Activated T-cell treated with anti-CD3 and anti-CD28 coated beads for 24 hours (primary cell): Measurements from ENCODE around the gene NRSN2.
"Not testable (repeated sequence)": the region's sequence is repeated elsewhere in the genome, so short reads cannot be mapped to it uniquely, and the experiment has no call there.

ENCODE experiments used
- DNase-seq: peaks from one replicate; pipeline ENCODE4 v3.0.0-alpha.2; 2020; ENCODE audit warnings: low read depth

NRSN2 gene

GRCh38 chr20:375265-375889, 28.5 kb downstream of the NRSN2 start:
- no peak for DNase-seq

GRCh38 chr20:376089-376488, 29.2 kb downstream of the NRSN2 start:
- no peak for DNase-seq

- no peak for DNase-seq
Observed at GRCh38 chr20:376750-377149, 29.8 kb downstream of the NRSN2 start.

DNA sequence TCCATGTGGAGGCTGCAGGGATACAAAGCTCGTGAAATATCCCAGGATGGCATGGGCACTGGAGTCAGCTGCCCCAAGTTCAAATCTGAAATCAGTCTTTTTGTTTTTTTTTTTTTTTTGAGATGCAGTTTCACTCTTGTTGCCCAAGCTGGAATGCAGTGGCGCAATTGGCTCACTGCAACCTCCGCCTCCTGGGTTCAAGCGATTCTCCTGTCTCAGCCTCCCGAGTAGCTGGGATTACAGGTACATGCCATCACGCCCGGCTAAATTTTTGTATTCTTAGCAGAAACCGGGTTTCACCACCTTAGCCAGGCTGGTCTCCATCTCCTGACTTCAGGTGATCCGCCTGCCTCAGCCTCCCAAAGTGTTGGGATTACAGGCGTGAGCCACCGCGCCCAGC, 30.7 kb downstream of the NRSN2 start:
- not testable (repeated sequence) for DNase-seq

GRCh38 chr20:378961-379336, 32.0 kb downstream of the NRSN2 start:
- DNase-seq, result no peak

- peak; percentile 64 for DNase-seq
Observed at GRCh38 chr20:380763-381580, 34.1 kb downstream of the NRSN2 start.

- peak; percentile 60 for DNase-seq
Observed at GRCh38 chr20:381581-382290, 34.8 kb downstream of the NRSN2 start.

GRCh38 chr20:382291-383115, 35.6 kb downstream of the NRSN2 start:
- no peak for DNase-seq

DNA sequence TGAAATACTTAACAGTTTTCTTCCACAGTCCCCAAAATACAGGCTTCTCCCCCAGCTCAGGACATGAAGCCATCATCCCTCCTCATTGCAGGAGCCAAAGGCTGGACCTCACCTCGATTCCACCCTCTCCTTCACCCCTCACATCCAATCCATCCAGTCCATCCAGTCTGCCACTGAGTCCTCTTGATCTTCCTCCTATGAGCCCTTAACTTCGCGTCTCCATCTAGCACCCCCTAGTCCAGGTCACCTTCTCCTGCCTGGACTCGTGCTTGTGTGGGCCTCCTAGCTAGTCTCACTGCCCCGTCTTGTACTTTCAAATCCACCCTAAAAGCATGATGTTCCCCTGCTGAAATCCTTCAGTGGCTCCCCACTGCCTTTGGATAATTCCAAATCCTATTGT, 37.0 kb downstream of the NRSN2 start:
- DNase-seq, result no peak

- DNase-seq, result no peak
Observed at GRCh38 chr20:384723-385122, 37.8 kb downstream of the NRSN2 start.

GRCh38 chr20:385448-385847, 38.5 kb downstream of the NRSN2 start:
- DNase-seq, result no peak

GRCh38 chr20:386634-387033, 39.7 kb downstream of the NRSN2 start:
- not testable (repeated sequence) for DNase-seq

DNA sequence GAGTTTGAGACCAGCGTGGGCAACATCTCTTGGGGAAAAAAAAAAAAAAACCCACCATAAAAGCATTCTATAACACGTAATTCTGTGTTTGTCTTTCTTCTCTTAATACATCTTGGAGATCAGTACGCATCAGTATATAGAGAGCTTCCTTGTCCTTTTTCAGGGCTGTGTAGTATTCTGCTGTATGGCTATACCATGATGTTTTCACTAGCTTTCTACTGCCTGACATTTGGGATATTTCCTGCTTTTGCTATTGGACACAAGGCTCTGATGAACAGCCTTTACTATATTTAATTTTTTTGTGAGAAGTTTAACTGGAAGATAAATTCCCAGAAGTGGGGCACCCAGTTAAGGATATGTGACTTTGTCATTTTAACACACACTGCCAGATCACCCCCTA, 40.6 kb downstream of the NRSN2 start:
- no peak for DNase-seq

DNA sequence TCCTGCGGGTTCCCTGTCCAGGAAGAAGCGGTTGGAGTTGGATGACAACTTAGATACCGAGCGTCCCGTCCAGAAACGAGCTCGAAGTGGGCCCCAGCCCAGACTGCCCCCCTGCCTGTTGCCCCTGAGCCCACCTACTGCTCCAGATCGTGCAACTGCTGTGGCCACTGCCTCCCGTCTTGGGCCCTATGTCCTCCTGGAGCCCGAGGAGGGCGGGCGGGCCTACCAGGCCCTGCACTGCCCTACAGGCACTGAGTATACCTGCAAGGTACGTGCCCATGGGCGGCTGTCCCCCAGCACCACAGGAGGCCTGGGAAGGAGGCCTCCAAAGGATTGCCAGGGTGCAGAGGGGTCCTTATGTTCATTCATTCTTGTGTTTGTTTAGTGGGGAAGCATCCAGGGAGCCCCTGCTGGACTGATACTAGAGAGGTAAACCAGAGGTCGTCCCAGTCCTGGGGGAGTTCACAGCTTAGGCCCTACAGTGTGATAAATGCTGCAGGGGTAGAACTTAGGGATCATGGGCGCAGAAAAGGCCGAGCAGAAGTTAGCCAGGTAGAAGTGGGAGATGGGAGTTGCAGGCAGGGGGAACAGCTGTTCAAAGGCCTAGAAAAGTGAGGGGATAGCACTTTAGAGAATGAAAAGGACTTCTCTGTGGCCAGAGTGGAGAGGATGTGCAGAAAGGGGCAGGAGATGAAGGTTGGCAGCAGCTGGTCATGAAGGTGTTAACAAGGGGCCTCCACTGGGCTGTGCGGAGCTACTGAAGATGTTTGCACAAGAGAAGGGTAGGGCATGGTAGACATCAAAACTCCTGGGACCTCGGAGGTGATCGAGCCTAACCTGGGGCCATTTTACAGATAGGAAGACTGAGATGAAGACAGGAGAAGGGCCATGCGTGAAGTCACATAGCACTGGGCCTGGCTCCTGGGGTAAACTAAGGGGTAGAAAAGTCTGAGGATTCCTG, 41.4 kb downstream of the NRSN2 start:
- DNase-seq, result no peak

DNA sequence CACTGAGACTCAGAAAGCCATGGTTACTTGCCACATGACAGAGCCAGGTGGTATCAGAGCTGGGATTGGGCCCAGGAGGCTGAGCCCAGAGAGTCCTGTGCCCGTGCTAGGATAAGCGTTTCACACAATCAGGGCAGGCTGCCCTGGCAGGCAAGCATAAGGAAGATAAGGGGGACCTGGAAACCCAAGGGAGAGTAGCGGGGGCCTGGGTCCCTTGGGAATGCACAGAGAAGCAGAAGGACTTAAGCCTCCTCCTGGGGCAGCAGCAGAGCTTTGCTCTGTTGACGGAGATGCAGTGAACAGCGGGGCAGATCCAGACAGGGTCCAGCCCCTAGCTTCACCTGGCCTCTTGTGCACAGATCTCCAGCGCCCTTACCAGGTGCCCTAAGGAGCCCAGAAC, 42.3 kb downstream of the NRSN2 start:
- no peak for DNase-seq

- DNase-seq, result no peak
Observed at GRCh38 chr20:391041-391711, 44.3 kb downstream of the NRSN2 start.

DNA sequence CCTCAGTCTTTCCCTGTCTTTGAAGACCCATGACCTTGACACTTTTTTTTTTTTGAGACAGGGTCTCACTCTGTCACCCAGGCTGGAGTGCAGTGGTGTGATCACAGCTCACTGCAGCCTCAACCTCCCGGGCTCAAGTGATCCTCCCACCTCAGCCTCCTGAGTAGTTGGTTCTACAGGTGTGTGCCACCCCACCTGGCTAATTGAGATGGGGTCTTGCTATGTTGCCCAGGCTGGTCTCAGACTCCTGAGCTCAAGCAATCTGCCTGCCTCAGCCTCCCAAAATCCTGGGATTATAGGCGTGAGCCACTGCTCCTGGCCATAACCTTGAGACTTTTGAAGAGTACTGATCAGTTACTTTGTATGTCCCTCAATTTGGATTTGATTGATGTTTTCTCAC, 46.4 kb downstream of the NRSN2 start:
- not testable (repeated sequence) for DNase-seq

DNA sequence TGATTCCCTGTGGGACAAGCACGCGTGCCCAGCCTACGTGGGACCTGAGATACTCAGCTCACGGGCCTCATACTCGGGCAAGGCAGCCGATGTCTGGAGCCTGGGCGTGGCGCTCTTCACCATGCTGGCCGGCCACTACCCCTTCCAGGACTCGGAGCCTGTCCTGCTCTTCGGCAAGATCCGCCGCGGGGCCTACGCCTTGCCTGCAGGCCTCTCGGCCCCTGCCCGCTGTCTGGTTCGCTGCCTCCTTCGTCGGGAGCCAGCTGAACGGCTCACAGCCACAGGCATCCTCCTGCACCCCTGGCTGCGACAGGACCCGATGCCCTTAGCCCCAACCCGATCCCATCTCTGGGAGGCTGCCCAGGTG, 49.3 kb downstream of the NRSN2 start:
- DNase-seq, result no peak

DNA sequence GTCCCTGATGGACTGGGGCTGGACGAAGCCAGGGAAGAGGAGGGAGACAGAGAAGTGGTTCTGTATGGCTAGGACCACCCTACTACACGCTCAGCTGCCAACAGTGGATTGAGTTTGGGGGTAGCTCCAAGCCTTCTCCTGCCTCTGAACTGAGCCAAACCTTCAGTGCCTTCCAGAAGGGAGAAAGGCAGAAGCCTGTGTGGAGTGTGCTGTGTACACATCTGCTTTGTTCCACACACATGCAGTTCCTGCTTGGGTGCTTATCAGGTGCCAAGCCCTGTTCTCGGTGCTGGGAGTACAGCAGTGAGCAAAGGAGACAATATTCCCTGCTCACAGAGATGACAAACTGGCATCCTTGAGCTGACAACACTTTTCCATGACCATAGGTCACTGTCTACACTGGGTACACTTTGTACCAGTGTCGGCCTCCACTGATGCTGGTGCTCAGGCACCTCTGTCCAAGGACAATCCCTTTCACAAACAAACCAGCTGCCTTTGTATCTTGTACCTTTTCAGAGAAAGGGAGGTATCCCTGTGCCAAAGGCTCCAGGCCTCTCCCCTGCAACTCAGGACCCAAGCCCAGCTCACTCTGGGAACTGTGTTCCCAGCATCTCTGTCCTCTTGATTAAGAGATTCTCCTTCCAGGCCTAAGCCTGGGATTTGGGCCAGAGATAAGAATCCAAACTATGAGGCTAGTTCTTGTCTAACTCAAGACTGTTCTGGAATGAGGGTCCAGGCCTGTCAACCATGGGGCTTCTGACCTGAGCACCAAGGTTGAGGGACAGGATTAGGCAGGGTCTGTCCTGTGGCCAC, 49.9 kb downstream of the NRSN2 start:
- no peak for DNase-seq
